ENCODE data around the gene SESTD1.

The SESTD1 gene

DNA sequence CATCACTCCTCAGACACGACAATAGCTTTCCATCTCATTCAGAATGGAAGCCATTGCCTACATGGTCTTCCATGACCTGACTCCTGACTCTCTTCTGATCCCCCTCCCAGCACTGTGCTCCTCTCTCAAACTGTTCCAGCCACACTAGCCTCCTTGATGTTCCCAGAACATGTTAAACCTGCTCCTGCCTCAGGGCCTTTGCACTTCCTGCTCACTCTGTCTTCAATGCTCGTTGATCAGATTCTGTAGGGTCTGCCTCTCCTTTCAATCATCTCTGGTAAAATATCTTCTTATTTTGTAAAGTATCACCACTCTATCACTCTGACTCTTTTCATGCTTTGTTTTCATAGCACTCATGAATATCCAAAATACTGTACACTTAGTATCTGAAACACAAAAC is 84.9 kb downstream of the SESTD1 start:
- no peak overlapping the region for H3K27ac ChIP-seq
- TF ChIP-seq ZFX (IDR thresholded peaks at IDR 0.05): no peak
- TF ChIP-seq, protein P1, sequence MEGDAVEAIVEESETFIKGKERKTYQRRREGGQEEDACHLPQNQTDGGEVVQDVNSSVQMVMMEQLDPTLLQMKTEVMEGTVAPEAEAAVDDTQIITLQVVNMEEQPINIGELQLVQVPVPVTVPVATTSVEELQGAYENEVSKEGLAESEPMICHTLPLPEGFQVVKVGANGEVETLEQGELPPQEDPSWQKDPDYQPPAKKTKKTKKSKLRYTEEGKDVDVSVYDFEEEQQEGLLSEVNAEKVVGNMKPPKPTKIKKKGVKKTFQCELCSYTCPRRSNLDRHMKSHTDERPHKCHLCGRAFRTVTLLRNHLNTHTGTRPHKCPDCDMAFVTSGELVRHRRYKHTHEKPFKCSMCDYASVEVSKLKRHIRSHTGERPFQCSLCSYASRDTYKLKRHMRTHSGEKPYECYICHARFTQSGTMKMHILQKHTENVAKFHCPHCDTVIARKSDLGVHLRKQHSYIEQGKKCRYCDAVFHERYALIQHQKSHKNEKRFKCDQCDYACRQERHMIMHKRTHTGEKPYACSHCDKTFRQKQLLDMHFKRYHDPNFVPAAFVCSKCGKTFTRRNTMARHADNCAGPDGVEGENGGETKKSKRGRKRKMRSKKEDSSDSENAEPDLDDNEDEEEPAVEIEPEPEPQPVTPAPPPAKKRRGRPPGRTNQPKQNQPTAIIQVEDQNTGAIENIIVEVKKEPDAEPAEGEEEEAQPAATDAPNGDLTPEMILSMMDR (conservative IDR thresholded peaks at IDR 0.05): no peak

DNA sequence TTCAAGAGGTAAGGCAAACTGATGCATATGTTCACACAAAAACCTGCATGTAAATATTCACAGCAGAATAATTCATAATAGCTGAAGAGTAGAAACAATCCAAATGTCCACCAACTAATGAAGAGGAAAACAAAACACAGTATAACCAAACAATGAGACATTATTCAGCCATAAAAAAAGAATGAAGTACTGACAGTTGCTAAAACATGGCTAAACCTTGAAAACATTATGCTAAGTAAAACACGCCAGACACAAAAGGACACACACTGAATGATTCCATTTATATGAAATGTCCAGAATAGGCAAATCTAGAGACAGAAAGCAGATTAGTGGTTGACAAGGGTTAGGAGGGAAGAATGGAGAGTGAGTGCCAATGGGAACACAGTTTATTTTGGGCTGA is 86.9 kb downstream of the SESTD1 start:
- TF ChIP-seq, protein P1 (conservative IDR thresholded peaks at IDR 0.05): no peak
- TF ChIP-seq ZFX (IDR thresholded peaks at IDR 0.05): no peak
- H3K27ac ChIP-seq: no peak overlapping the region

DNA sequence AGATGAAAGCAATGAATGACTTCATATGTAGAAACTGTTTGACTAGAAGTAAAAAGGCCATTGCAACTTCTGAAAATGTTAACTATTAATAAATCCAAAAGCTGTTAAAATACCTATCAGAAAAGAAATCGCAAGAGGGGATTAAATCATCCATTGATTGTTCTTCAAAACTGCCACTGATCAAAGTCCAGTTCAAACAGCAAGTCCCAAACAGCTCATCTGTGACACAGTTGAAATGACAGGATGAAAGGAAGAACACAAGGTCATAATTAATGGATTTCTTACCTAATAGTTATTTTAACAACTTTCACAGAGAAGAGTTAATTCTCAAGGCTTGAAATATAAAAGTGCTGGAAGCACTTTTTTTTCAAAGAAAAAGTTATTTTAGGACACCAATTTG is 90.4 kb downstream of the SESTD1 start:
- TF ChIP-seq, protein P1 (conservative IDR thresholded peaks at IDR 0.05): no peak
- TF ChIP-seq ZFX (IDR thresholded peaks at IDR 0.05): no peak
- H3K27ac ChIP-seq: no peak overlapping the region

DNA sequence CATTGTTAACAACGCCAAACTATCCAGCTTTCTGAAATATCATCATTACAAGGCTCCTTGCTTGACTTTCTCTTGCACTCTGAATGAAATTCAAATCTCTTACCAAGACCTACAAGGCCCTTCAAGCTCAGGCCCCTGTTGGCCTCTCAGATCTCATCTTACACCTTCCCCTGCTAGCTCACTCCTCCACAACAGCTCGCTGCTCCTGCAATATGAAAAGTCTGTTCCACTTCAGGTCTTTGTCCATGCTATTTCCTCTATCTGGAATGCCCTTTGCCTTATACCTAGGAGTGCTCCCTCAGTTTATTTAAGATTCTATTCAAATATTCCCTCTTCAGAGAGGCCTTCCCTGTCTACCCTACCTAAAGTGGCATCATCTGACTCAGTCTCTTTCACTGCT is 91.7 kb downstream of the SESTD1 start:
- no peak for TF ChIP-seq ZFX (IDR thresholded peaks at IDR 0.05)
- TF ChIP-seq, protein P1 (conservative IDR thresholded peaks at IDR 0.05): no peak
- H3K27ac ChIP-seq: no peak overlapping the region

DNA sequence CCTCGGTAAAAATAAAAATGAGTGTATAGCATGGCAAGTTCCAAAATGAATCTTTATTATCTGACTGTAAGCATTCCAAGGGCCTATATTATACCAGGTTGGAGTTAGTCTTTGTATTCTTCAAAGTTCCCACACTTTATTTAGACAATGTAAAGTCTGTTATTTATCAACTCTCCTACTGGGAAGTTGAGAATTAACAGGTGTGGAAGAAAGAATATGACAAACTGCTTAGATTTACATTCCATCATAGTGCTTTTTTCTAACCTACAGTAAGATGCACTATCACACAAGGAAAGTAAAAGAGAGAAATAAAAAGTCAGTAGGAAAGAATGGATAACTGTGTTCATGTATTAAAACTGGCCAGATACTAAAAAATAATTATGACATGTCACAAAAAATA is 93.3 kb downstream of the SESTD1 start:
- no peak for TF ChIP-seq ZFX (IDR thresholded peaks at IDR 0.05)
- TF ChIP-seq, protein P1 (conservative IDR thresholded peaks at IDR 0.05): no peak
- no peak overlapping the region for H3K27ac ChIP-seq

- TF ChIP-seq ZFX (IDR thresholded peaks at IDR 0.05): no peak
- TF ChIP-seq, protein P1 (conservative IDR thresholded peaks at IDR 0.05): no peak
- H3K27ac ChIP-seq: no peak overlapping the region
These were observed 93.7 kb downstream of the SESTD1 start for GRCh38 chr2:179170901-179171300.

DNA sequence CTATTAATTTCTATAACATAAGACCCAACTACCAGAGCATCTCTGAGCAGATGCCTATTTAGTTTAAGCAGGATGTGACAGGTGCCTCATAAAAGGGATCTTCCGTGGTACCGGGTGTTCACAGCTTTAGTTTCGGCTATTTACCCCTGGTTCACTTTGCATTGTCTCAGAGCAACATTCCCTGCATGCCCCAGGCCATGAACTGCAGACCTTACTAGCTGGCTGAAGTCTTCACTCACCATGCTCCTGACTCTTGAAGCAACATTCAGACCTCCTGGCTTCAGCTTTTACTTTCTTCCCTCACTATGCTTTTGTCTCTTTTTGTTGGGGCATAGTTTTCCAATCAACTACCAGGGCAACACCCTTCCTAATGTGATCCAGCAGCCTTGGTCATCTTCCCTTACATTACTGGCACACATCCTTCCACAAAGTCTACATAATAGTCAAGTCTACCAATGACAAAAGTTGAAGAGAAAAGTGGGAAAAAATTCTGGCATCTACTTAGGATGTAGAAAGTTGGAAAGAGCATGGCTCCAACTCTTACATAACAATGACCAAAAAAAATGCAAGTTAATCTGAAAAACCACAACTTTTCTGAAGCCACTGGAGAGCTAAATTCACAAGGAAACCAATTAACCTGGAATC is 99.2 kb downstream of the SESTD1 start:
- H3K27ac ChIP-seq: no peak overlapping the region
- TF ChIP-seq ZFX (IDR thresholded peaks at IDR 0.05): no peak
- TF ChIP-seq, protein P1 (conservative IDR thresholded peaks at IDR 0.05): no peak

Data from C4-2B (cell line).